IPS DF 6.9 (cell line): ENCODE data around the gene OR13A1.
"Not testable (repeated sequence)": the region's sequence is repeated elsewhere in the genome, so short reads cannot be mapped to it uniquely, and the experiment has no call there.

Experiments used
- DNase-seq: peaks from one replicate; pipeline ENCODE4 v3.0.0-alpha.2; 2013; ENCODE audit warnings: low read depth, low spot score
- H3K27ac ChIP-seq: one replicate; pipeline ENCODE4 v1.5.1; 2013; ENCODE audit warnings: low read length, control low read depth
- H3K27me3 ChIP-seq: 2 replicates; pipeline ENCODE4 v1.6.1; 2013; ENCODE audit warnings: mild to moderate bottlenecking, low read length; ENCODE audit not compliant: control insufficient read depth, insufficient read depth
- H3K36me3 ChIP-seq: 2 replicates; pipeline ENCODE4 v1.6.1; 2013; ENCODE audit warnings: low read length; ENCODE audit not compliant: control insufficient read depth, insufficient read depth
- H3K4me1 ChIP-seq: 2 replicates; pipeline ENCODE4 v1.6.1; 2013; ENCODE audit warnings: low read length; ENCODE audit not compliant: control insufficient read depth, insufficient read depth
- H3K4me3 ChIP-seq: 2 replicates; pipeline ENCODE4 v1.5.1; 2013; ENCODE audit warnings: mild to moderate bottlenecking, low read length
- H3K9me3 ChIP-seq: 2 replicates; pipeline ENCODE4 v1.6.1; 2013; ENCODE audit warnings: low read length, inconsistent platforms; ENCODE audit not compliant: control insufficient read depth, insufficient read depth
- WGBS: extraction: QIAGEN DNeasy Blood & Tissue Kit; methylation state at CpG from one replicate; pipeline ENCODE4 v1.1.7; 2013; ENCODE audit warnings: mixed read lengths, missing lambda C conversion rate; ENCODE audit not compliant: insufficient read length, insufficient coverage; 5-methylcytosine and 5-hydroxymethylcytosine counted together

The OR13A1 gene

GRCh38 chr10:45259786-45260495 is 55.5 kb downstream of the OR13A1 start:
- not testable (repeated sequence) for DNase-seq, H3K4me1 ChIP-seq
- no CpG with 5 or more reads among the region's 50 CpGs for WGBS

GRCh38 chr10:45257600-45257999 is 57.8 kb downstream of the OR13A1 start:
- H3K36me3 ChIP-seq: no peaks in the 10 kb centered on the region
- no peaks in the 10 kb centered on the region for H3K9me3 ChIP-seq
- H3K4me3 ChIP-seq: no peak overlapping the region
- WGBS: no CpG with 5 or more reads among the region's 2 CpGs
- no peaks in the 10 kb centered on the region for H3K27me3 ChIP-seq
- H3K4me1 ChIP-seq: no peaks in the 10 kb centered on the region
- no peak for DNase-seq
- H3K27ac ChIP-seq: no peak overlapping the region

More at GRCh38 chr10:45259786-45260495, 55.5 kb downstream of the OR13A1 start:
- H3K27ac ChIP-seq, H3K27me3 ChIP-seq, H3K9me3 ChIP-seq, H3K36me3 ChIP-seq, H3K4me3 ChIP-seq: not testable (repeated sequence)

- Histone ChIP-seq H3K36me3 (no peaks in the 10 kb centered on the region), H3K9me3 (no peaks in the 10 kb centered on the region), H3K27me3 (no peaks in the 10 kb centered on the region), H3K4me3 (no peak overlapping the region), H3K4me1 (no peaks in the 10 kb centered on the region), H3K27ac (no peak overlapping the region)
- DNase-seq: no peak
Observed at GRCh38 chr10:45256246-45256645, 59.2 kb downstream of the OR13A1 start.

- Histone ChIP-seq H3K27ac (no peak overlapping the region), H3K4me3 (no peak overlapping the region), H3K27me3 (no peaks in the 10 kb centered on the region), H3K36me3 (no peaks in the 10 kb centered on the region), H3K4me1 (no peaks in the 10 kb centered on the region), H3K9me3 (no peaks in the 10 kb centered on the region)
- no peak for DNase-seq
- no CpG with 5 or more reads among the region's 1 CpG for WGBS
Observed at GRCh38 chr10:45255706-45256105, 59.7 kb downstream of the OR13A1 start.

- no peak for DNase-seq
- Histone ChIP-seq H3K9me3 (no peaks in the 10 kb centered on the region), H3K27me3 (no peaks in the 10 kb centered on the region), H3K27ac (no peak overlapping the region), H3K4me3 (no peak overlapping the region), H3K36me3 (no peaks in the 10 kb centered on the region), H3K4me1 (no peaks in the 10 kb centered on the region)
Observed at GRCh38 chr10:45254892-45255291, 60.5 kb downstream of the OR13A1 start.

GRCh38 chr10:45253183-45253914 is 62.1 kb downstream of the OR13A1 start:
- no peak for DNase-seq
- Histone ChIP-seq H3K27me3 (no peaks in the 10 kb centered on the region), H3K36me3 (no peaks in the 10 kb centered on the region), H3K4me1 (no peaks in the 10 kb centered on the region), H3K27ac (no peak overlapping the region), H3K4me3 (no peak overlapping the region), H3K9me3 (no peaks in the 10 kb centered on the region)
- no CpG with 5 or more reads among the region's 2 CpGs for WGBS
